GM18499 (cell line): ENCODE data around the gene FIP1L1.

Source experiments
- ATAC-seq: cut with Tn5 transposase; IDR thresholded peaks from one replicate; pipeline ENCODE4 v1.9.1; 2021; ENCODE audit warnings: moderate number of reproducible peaks; ENCODE audit not compliant: insufficient read depth, unreplicated experiment

Gene FIP1L1

DNA sequence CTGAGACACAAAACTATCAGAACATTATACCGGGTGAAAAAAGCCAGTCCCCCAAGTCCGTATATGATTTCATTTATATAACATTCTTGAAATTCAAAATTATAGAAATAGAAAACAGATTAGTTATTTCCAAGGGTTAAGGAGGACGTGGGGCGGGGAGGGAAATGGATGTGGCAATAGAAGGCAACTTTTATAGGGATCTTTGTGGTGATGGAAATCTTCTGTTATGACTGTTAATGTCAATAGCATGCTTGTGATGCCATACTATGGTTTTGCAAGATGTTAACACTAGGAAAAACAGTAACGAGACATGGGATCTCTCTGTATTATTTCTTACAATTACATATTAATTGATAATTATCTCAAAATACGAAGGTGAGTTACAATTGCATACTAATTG is 117.4 kb downstream of the FIP1L1 start:
- ATAC-seq = no peak

DNA sequence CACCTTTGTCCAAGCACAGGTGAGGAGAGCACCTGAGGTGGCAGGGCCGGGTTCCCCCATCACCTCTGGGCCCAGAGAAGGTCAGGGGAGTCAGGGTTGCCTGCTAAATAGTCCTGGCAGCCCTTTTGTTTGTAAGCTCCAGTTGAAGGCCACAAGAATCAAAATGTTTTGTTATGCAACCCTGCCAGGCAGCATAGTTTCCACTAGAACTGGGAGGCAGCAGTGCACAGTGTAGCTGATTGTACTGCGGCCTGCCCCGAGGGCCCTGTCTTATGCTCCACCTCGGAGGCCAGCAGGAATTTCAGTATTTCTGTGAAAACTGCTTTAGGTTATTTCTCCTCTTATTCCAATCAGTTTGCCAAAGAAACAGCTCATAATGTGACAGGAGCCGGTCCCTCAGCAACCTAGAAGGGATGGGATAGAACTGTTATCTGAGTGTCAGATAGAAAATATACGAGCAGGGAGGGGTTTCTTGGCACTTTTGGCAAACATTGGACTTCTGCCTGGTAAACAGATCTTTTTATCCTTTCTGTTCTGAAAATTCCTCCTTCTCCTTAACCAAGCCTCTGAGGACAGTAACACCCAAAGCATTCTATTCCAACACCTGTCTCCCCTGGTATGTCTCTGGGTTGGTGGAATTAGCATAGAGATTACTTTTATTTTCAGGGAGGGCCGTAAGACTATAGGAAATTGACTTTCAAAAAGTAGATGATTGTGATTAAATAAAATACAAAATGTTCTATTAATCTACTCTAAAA is 120.2 kb downstream of the FIP1L1 start:
- ATAC-seq = no peak

GRCh38 chr4:53498706-53499105 is 121.3 kb downstream of the FIP1L1 start:
- ATAC-seq = no peak

- ATAC-seq = no peak
Measured at GRCh38 chr4:53499791-53500190, 122.3 kb downstream of the FIP1L1 start.

GRCh38 chr4:53500546-53500945 is 123.1 kb downstream of the FIP1L1 start:
- ATAC-seq = no peak

DNA sequence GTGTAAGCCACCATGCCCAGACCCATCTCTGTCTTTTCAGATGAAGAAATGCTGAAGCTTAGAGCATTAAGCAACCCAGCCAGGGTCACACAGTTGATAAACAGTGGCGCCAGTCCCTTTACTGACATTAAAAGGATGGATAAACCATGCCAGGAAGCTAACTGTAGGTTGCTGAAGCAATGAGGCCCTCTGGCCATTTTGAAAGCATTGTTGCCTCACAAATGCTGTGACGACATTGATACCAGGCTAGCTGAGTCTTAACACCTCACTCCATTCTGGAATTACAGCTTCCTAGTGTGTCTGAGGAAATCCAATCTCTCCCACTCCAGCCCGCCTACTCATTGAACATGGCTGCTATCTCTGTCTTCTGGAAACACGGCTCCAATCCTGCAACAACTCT is 124.1 kb downstream of the FIP1L1 start:
- no peak for ATAC-seq

GRCh38 chr4:53502094-53502493 is 124.7 kb downstream of the FIP1L1 start:
- no peak for ATAC-seq

GRCh38 chr4:53505947-53506346 is 128.5 kb downstream of the FIP1L1 start:
- ATAC-seq = no peak

GRCh38 chr4:53507058-53507457 is 129.6 kb downstream of the FIP1L1 start:
- no peak for ATAC-seq

- ATAC-seq = no peak
Measured at GRCh38 chr4:53507671-53508286, 130.3 kb downstream of the FIP1L1 start.

DNA sequence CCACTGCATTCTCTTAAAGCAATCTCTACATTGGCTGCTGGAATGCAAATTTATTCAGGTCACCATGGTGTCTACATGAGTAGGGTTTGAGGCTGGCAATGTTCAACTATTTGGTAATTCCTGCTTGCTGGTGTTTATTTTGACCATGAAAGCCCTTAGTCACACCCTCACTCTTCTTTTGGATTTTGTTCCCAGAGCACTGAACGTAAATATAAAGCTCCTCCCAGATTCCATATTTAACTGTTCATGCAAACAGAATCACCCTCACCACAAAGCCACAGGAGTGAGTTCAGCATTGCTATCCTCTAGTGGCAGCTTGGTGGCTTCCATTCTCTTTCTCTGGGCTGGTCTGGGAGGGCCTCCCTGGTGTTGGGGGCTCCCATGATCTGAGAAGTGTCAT is 131.0 kb downstream of the FIP1L1 start:
- ATAC-seq = no peak

DNA sequence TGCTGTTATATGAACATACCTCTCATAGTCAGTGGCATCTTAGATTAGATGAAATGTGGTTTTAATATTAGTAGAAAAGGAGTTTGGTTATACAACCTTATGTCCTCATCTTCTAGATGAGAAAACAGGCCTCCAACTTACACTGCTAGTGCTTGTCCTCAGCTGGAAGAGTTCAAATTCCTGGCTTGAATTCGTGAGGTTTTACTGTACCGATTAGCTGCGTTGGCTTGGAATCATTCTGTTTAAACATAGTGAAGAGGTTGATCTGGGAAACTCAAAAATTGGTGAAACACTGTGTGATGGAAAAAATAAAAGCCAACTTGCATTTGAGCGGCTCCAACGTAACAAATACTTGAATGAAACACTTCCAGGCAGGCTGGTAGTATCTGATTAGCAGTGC is 132.9 kb downstream of the FIP1L1 start:
- ATAC-seq = no peak
